Hepatocyte (in vitro differentiated cells): Measurements from ENCODE around the gene RAB3GAP2. TPM values are rescaled to one million over a fixed set of nuclear protein-coding genes. Genes with fewer than 3 reads are reported as not detected.
"Not testable (repeated sequence)": the region's sequence is repeated elsewhere in the genome, so short reads cannot be mapped to it uniquely, and the experiment has no call there.

Experiments
- DNase-seq: peaks from one replicate; pipeline ENCODE4 v3.0.0-alpha.2; 2016; ENCODE audit warnings: low spot score
- H2AFZ ChIP-seq: fragments of 200-600 bp; sonication (generic); 2 replicates; pipeline ENCODE4 v1.6.0; 2016; ENCODE audit warnings: antibody characterized with exemption, mild to moderate bottlenecking
- H3K27ac ChIP-seq: fragments of 200-600 bp; sonication (generic); 2 replicates; pipeline ENCODE4 v1.5.1; 2016; ENCODE audit warnings: mild to moderate bottlenecking
- H3K27me3 ChIP-seq: fragments of 200-600 bp; sonication (generic); 2 replicates; pipeline ENCODE4 v1.6.1; 2016
- H3K36me3 ChIP-seq: fragments of 200-600 bp; sonication (generic); replicated peaks from 2 replicates; pipeline ENCODE4 v1.5.1; 2016; ENCODE audit warnings: low read depth; ENCODE audit not compliant: insufficient read depth
- H3K4me1 ChIP-seq: fragments of 200-600 bp; sonication (generic); 2 replicates; pipeline ENCODE4 v1.5.1; 2016; ENCODE audit warnings: mild to moderate bottlenecking, moderate library complexity; ENCODE audit not compliant: insufficient read depth
- H3K4me2 ChIP-seq: fragments of 200-600 bp; sonication (generic); 2 replicates; pipeline ENCODE4 v1.6.0; 2016
- H3K4me3 ChIP-seq: fragments of 200-600 bp; sonication (generic); 2 replicates; pipeline ENCODE4 v1.5.1; 2016; ENCODE audit warnings: mild to moderate bottlenecking
- H3K79me2 ChIP-seq: fragments of 200-600 bp; sonication (generic); 2 replicates; pipeline ENCODE4 v1.6.0; 2017; ENCODE audit warnings: mild to moderate bottlenecking
- H3K9me2 ChIP-seq: fragments of 200-600 bp; sonication (generic); replicated peaks from 2 replicates; pipeline ENCODE4 v1.6.0; 2017; ENCODE audit warnings: mild to moderate bottlenecking; ENCODE audit not compliant: insufficient read depth
- H3K9me3 ChIP-seq: fragments of 200-600 bp; sonication (generic); 2 replicates; pipeline ENCODE4 v1.5.1; 2016; ENCODE audit warnings: low read depth, mild to moderate bottlenecking
- H4K20me1 ChIP-seq: fragments of 200-600 bp; sonication (generic); 2 replicates; pipeline ENCODE4 v1.6.0; 2016; ENCODE audit warnings: mild to moderate bottlenecking; ENCODE audit not compliant: insufficient read depth, poor library complexity, severe bottlenecking
- EZH2 ChIP-seq: fragments of 200-600 bp; sonication (generic); IDR thresholded peaks from 2 replicates; pipeline ENCODE4 v1.6.1; 2016; ENCODE audit warnings: antibody characterized with exemption, mild to moderate bottlenecking, borderline replicate concordance
- EZH2phosphoT487 ChIP-seq: fragments of 200-600 bp; sonication (generic); IDR thresholded peaks from one replicate; pipeline ENCODE4 v1.6.1; 2018; ENCODE audit warnings: antibody characterized with exemption, mild to moderate bottlenecking, low read depth, moderate library complexity; ENCODE audit not compliant: unreplicated experiment, severe bottlenecking
- WGBS: methylation state at CpG from one replicate; pipeline ENCODE4 v1.1.6; 2016; ENCODE audit warnings: low lambda C conversion rate; ENCODE audit errors: missing lambda C conversion rate; 5-methylcytosine and 5-hydroxymethylcytosine counted together
- polyA plus RNA-seq: library from polyadenylated mRNA; unstranded; fragments of >200 nt; fragmentation: Nextera tagmentation; extraction: Ambion mirVana; gene quantifications from 2 replicates; pipeline ENCODE4 v1.2.1, GENCODE V29; 2016
- total RNA-seq: library from RNA; depleted of rRNA; stranded (reverse); fragments of >200 nt; gene quantifications from 2 replicates; pipeline ENCODE4 v1.2.3, GENCODE V29; 2014
- TF ChIP-seq, protein P1 (sequence below): fragments of 200-600 bp; sonication (generic); IDR thresholded peaks from 2 replicates; pipeline ENCODE4 v1.5.1; 2016; ENCODE audit warnings: antibody characterized with exemption, mild to moderate bottlenecking; ENCODE audit not compliant: poor library complexity

Gene RAB3GAP2
- total and polyA plus RNA-seq, 2 experiments from 2014 or later: 13.7 to 31.6 TPM

DNA sequence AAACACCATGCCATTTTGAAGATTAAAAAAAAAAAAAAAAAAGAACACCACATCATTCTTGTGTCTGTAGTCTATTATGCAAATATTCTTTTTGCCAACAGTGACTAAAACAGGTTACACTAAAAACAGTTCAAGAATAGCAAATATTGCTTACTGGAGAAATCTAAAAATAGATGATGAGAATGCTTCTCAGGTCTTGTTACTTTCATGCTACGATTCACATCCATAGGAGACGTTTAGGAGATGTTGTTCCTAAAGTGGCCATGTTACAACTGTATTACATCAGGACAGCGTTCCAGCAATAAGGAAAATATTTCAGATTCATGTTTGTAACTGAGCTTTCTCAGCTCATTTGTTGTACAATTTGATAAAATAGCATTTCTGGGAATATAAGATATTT, 32.3 kb downstream of the RAB3GAP2 start:
- Histone ChIP-seq H3K27me3 (no peaks in the 10 kb centered on the region), H3K4me1 (no peaks in the 10 kb centered on the region), H3K9me2 (no peaks in the 10 kb centered on the region), H3K36me3 (no peaks in the 10 kb centered on the region), H3K4me3 (no peak overlapping the region), H3K27ac (no peak overlapping the region), H2AFZ (no peak overlapping the region), H3K9me3 (no peaks in the 10 kb centered on the region), H3K79me2 (peaks cover 75% of the 10 kb centered on the region), H3K4me2 (no peak overlapping the region), H4K20me1 (peaks cover 10% of the 10 kb centered on the region)
- no peak for DNase-seq
- WGBS: 92% methylated on average over 3 of the region's 3 CpGs
- TF ChIP-seq EZH2 (no peak), EZH2phosphoT487 (no peak)
- TF ChIP-seq, protein P1, sequence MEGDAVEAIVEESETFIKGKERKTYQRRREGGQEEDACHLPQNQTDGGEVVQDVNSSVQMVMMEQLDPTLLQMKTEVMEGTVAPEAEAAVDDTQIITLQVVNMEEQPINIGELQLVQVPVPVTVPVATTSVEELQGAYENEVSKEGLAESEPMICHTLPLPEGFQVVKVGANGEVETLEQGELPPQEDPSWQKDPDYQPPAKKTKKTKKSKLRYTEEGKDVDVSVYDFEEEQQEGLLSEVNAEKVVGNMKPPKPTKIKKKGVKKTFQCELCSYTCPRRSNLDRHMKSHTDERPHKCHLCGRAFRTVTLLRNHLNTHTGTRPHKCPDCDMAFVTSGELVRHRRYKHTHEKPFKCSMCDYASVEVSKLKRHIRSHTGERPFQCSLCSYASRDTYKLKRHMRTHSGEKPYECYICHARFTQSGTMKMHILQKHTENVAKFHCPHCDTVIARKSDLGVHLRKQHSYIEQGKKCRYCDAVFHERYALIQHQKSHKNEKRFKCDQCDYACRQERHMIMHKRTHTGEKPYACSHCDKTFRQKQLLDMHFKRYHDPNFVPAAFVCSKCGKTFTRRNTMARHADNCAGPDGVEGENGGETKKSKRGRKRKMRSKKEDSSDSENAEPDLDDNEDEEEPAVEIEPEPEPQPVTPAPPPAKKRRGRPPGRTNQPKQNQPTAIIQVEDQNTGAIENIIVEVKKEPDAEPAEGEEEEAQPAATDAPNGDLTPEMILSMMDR: no peak

DNA sequence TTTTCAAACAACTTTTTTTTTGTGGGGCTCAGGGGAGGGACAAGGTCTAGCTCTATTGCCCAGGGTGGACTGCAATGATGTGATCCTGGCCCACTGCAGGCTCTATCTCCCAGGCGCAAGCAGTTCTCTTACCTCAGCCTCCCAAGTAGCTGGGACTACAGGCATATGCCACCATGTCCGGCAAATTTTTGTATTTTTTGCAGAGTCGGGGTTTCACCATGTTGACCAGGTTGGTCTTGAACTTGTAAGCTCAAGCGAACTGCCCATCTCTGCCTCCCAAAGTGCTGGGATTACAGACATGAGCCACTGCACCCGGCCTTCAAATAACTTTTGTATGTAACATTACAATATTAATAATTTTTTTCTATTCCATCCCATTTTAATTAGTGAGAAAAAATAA, 33.0 kb downstream of the RAB3GAP2 start:
- Histone ChIP-seq H3K4me3 (no peak overlapping the region), H3K9me2 (no peaks in the 10 kb centered on the region), H3K27ac (no peak overlapping the region), H4K20me1 (peaks cover 10% of the 10 kb centered on the region), H3K4me1 (no peaks in the 10 kb centered on the region), H3K36me3 (no peaks in the 10 kb centered on the region), H3K4me2 (no peak overlapping the region), H3K79me2 (peaks cover 76% of the 10 kb centered on the region), H3K9me3 (no peaks in the 10 kb centered on the region), H2AFZ (no peak overlapping the region), H3K27me3 (no peaks in the 10 kb centered on the region)
- TF ChIP-seq, protein P1: no peak
- no peak for TF ChIP-seq EZH2phosphoT487
- TF ChIP-seq EZH2: no peak
- DNase-seq: no peak
- 99% methylated on average over 5 of the region's 5 CpGs for WGBS

DNA sequence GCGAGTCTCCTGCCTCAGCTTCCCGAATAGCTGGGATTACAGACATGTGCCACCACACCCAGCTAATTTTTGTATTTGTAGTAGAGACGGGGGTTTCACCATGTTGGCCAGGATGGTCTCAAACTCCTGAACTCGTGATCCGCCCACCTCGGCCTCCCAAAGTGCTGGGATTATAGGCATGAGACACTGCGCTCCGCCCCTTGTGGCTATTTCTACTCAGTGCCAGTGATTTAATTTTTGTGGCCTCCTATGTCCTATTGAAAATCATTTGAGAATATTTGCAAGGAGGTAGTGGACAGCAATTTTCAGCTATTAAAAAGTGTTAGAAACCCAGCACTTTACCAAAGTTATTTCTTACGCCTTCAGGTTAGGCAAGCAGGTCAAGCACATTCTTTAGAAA, 36.0 kb downstream of the RAB3GAP2 start:
- not testable (repeated sequence) for DNase-seq, H3K9me2 ChIP-seq, H3K27me3 ChIP-seq, H3K9me3 ChIP-seq, H3K36me3 ChIP-seq, H2AFZ ChIP-seq, H3K4me2 ChIP-seq, H4K20me1 ChIP-seq, H3K4me1 ChIP-seq, H3K27ac ChIP-seq, H3K4me3 ChIP-seq
- peaks cover 53% of the 10 kb centered on the region for H3K79me2 ChIP-seq
- WGBS: 97% methylated on average over 9 of the region's 9 CpGs

DNA sequence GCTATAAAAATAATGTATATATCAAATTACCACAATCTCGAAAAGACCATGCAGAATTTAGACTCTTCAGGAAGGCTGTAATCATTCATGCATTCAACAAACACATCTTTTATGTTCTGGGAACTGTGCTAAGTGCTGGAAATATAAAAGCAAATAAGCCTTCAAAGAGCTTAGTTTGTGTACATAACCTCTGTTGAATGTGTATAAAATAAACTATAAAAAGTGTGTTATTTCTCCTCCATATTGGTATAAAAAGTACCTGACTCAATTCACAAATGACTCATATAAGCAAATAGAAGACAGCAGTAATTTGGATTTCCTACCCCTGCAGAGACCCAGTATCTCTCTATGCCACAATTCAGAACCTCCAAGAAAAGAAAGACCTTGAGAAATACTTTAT, 36.8 kb downstream of the RAB3GAP2 start:
- Histone ChIP-seq H3K27ac (no peak overlapping the region), H4K20me1 (no peaks in the 10 kb centered on the region), H3K4me3 (no peak overlapping the region), H3K9me3 (no peaks in the 10 kb centered on the region), H3K27me3 (no peaks in the 10 kb centered on the region), H3K9me2 (no peaks in the 10 kb centered on the region), H2AFZ (no peak overlapping the region), H3K79me2 (peaks cover 45% of the 10 kb centered on the region), H3K36me3 (no peaks in the 10 kb centered on the region), H3K4me1 (no peaks in the 10 kb centered on the region), H3K4me2 (no peak overlapping the region)
- WGBS: 60% methylated on average over 1 of the region's 1 CpG
- TF ChIP-seq, protein P1: no peak
- no peak for TF ChIP-seq EZH2phosphoT487
- no peak for TF ChIP-seq EZH2
- no peak for DNase-seq
